DMS53 (cell line): ENCODE results near the gene CACNG7.
"Not testable (repeated sequence)": the region's sequence is repeated elsewhere in the genome, so short reads cannot be mapped to it uniquely, and the experiment has no call there.

Experiments
- DNase-seq: peaks from one replicate; lab custom pipeline; 2025; lab: John Stamatoyannopoulos, UW

CACNG7 gene

GRCh38 chr19:53906211-53907192 is 2.6 kb upstream of the CACNG7 start:
- DNase-seq: no peak

- no peak for DNase-seq
Measured at GRCh38 chr19:53907193-53907581, 1.9 kb upstream of the CACNG7 start.

- DNase-seq: no peak
Measured at GRCh38 chr19:53907690-53908089, 1.4 kb upstream of the CACNG7 start.

GRCh38 chr19:53908106-53908934 is 758 bp upstream of the CACNG7 start:
- no peak for DNase-seq

GRCh38 chr19:53909471-53910169 is 542 bp downstream of the CACNG7 start:
- no peak for DNase-seq

GRCh38 chr19:53910170-53910518 is 1.1 kb downstream of the CACNG7 start:
- DNase-seq: no peak

- DNase-seq: no peak
Measured at GRCh38 chr19:53912653-53913052, 3.6 kb downstream of the CACNG7 start.

- DNase-seq: no peak
Measured at GRCh38 chr19:53915000-53915399, 5.9 kb downstream of the CACNG7 start.

- no peak for DNase-seq
Measured at GRCh38 chr19:53916004-53916403, 6.9 kb downstream of the CACNG7 start.

- no peak for DNase-seq
Measured at GRCh38 chr19:53917356-53917755, 8.3 kb downstream of the CACNG7 start.

GRCh38 chr19:53927739-53928138 is 18.7 kb downstream of the CACNG7 start:
- peak; percentile 40 for DNase-seq

GRCh38 chr19:53936029-53936428 is 27.0 kb downstream of the CACNG7 start:
- DNase-seq: no peak

- DNase-seq: no peak
Measured at GRCh38 chr19:53942001-53942786, 33.1 kb downstream of the CACNG7 start.

GRCh38 chr19:53944416-53944815 is 35.3 kb downstream of the CACNG7 start:
- no peak for DNase-seq

GRCh38 chr19:53944933-53945332 is 35.9 kb downstream of the CACNG7 start:
- DNase-seq: no peak

- no peak for DNase-seq
Measured at GRCh38 chr19:53945441-53945840, 36.4 kb downstream of the CACNG7 start.

GRCh38 chr19:53945998-53946397 is 36.9 kb downstream of the CACNG7 start:
- no peak for DNase-seq

- DNase-seq: no peak
Measured at GRCh38 chr19:53947624-53948023, 38.5 kb downstream of the CACNG7 start.

- DNase-seq: not testable (repeated sequence)
Measured at GRCh38 chr19:53948611-53949010, 39.5 kb downstream of the CACNG7 start.

- no peak for DNase-seq
Measured at GRCh38 chr19:53951436-53951835, 42.4 kb downstream of the CACNG7 start.

GRCh38 chr19:53951947-53952346 is 42.9 kb downstream of the CACNG7 start:
- no peak for DNase-seq

GRCh38 chr19:53953383-53953782 is 44.3 kb downstream of the CACNG7 start:
- no peak for DNase-seq
